HepG2 (cell line): ENCODE results near the gene JPH3. TPM values are rescaled to one million over a fixed set of nuclear protein-coding genes. Genes with fewer than 3 reads are reported as not detected.

Experiments
- ATAC-seq: fragments of 200-7000 bp; cut with Tn5 transposase; 3 replicates; pipeline ENCODE4 v1.9.1; 2020; ENCODE audit warnings: mild to moderate bottlenecking, moderate library complexity
- BruUV-seq: library from RNA; stranded (reverse); fragments of 400-500 nt; replicated peaks from 2 replicates; lab custom pipeline; 2021; lab: Mats Ljungman, UMichigan
- CTCF ChIA-PET: fragments of 300-600 bp; formaldehyde crosslinking; extraction: SDS; loops from one replicate; lab custom pipeline; 2021; ENCODE audit warnings: low total read pairs, inconsistent platforms, low intra/inter-chr PET ratio; lab: Yijun Ruan, JAX
- POLR2A ChIA-PET: fragments of 350-600 bp; sonication (Branson Sonifier 250); formaldehyde crosslinking; loops from one replicate; lab custom pipeline; 2020; ENCODE audit warnings: antibody characterized with exemption, inconsistent platforms; lab: Yijun Ruan, JAX
- DNase-seq: peaks from one replicate; pipeline ENCODE4 v3.0.0-alpha.2; 2015; ENCODE audit warnings: low spot score
- FAIRE-seq: peaks from 3 replicates; lab custom pipeline; 2011; peaks lifted over from hg19 to GRCh38; lab: Jason Lieb, UNC
- H2AFZ ChIP-seq: one replicate; pipeline ENCODE4 v1.6.1; 2011; ENCODE audit warnings: low read length, inconsistent platforms
- H3K27ac ChIP-seq: fragments of 300-600 bp; 3 replicates; pipeline ENCODE4 v1.8.0; 2011; ENCODE audit warnings: mixed run types, mild to moderate bottlenecking, mixed read lengths, low read length, inconsistent platforms; ENCODE audit not compliant: insufficient read depth; ENCODE audit errors: extremely low read length
- H3K27me3 ChIP-seq, 2 experiments: fragments of 200-600 bp in 1 of 2; 2 replicates in 1 of 2; 3 replicates in 1 of 2; pipeline versions ENCODE4 v1.6.0 to v1.8.0; 2011; ENCODE audit warnings: low read length in 2 of 2, mild to moderate bottlenecking in 2 of 2, moderate library complexity in 2 of 2, inconsistent platforms in 1 of 2; ENCODE audit not compliant: insufficient read depth in 2 of 2, control insufficient read depth in 1 of 2
- H3K36me3 ChIP-seq, 2 experiments: fragments of 200-600 bp in 1 of 2; replicated peaks in 1 of 2; 2 replicates in 1 of 2; 3 replicates in 1 of 2; pipeline versions ENCODE4 v1.5.1 to v1.8.0; 2011; ENCODE audit warnings: low read length in 2 of 2, inconsistent platforms in 1 of 2; ENCODE audit not compliant: insufficient read depth in 2 of 2, control insufficient read depth in 1 of 2
- H3K4me1 ChIP-seq: 2 replicates; pipeline ENCODE4 v1.5.1; 2012; ENCODE audit warnings: low read length, inconsistent platforms; ENCODE audit not compliant: insufficient read depth
- H3K4me2 ChIP-seq: 2 replicates; pipeline ENCODE4 v1.6.0; 2011; ENCODE audit warnings: low read depth, low read length, inconsistent platforms
- H3K4me3 ChIP-seq, 3 experiments: fragments of 200-600 bp in 1 of 3; sonication (generic), shearing (Covaris generic) in 1 of 3; replicated peaks in 1 of 3; 2 replicates each; pipeline ENCODE4 v1.5.1; 2011 to 2016; ENCODE audit warnings: low read length in 3 of 3, inconsistent platforms in 2 of 3, low read depth in 2 of 3, mild to moderate bottlenecking in 2 of 3, control low read depth in 1 of 3, mixed read lengths in 1 of 3; ENCODE audit not compliant: insufficient read depth in 1 of 3
- H3K79me2 ChIP-seq: one replicate; pipeline ENCODE4 v1.6.1; 2011; ENCODE audit warnings: low read length, inconsistent platforms; ENCODE audit not compliant: insufficient read depth
- H3K9ac ChIP-seq: 2 replicates; pipeline ENCODE4 v1.6.0; 2011; ENCODE audit warnings: mild to moderate bottlenecking, low read depth, low read length, inconsistent platforms; ENCODE audit not compliant: insufficient read depth
- H3K9me3 ChIP-seq: 2 replicates; pipeline ENCODE4 v1.5.1; 2012; ENCODE audit warnings: mild to moderate bottlenecking, low read length
- H4K20me1 ChIP-seq: 2 replicates; pipeline ENCODE4 v1.6.0; 2011; ENCODE audit warnings: inconsistent platforms, mild to moderate bottlenecking, low read length, moderate library complexity; ENCODE audit not compliant: insufficient read depth
- AGO2 ChIP-seq: fragments of 200-400 bp; formaldehyde crosslinking; optimal IDR thresholded peaks from 2 replicates; pipeline ENCODE3; 2017; ENCODE audit warnings: mild to moderate bottlenecking, low read depth, low read length, moderate library complexity
- ELF4 ChIP-seq: sonication (generic); formaldehyde crosslinking; IDR thresholded peaks from 2 replicates; pipeline ENCODE4 v1.5.0; 2020; ENCODE audit warnings: missing genetic modification reagents, mild to moderate bottlenecking, moderate library complexity, borderline replicate concordance
- FOXK2 ChIP-seq: fragments of 450-650 bp; IDR thresholded peaks from 2 replicates; pipeline ENCODE4 v1.6.1; 2016
- GTF3A ChIP-seq: sonication (generic); formaldehyde crosslinking; conservative IDR thresholded peaks from 2 replicates; pipeline ENCODE4 v1.4.0; 2020; ENCODE audit warnings: mild to moderate bottlenecking, missing genetic modification reagents
- GZF1 ChIP-seq: sonication (generic); formaldehyde crosslinking; IDR thresholded peaks from 2 replicates; pipeline ENCODE4 v1.5.1; 2020; ENCODE audit warnings: mild to moderate bottlenecking, missing genetic modification reagents
- KLF15 ChIP-seq: sonication (generic); formaldehyde crosslinking; IDR thresholded peaks from 2 replicates; pipeline ENCODE4 v1.8.1; 2023; ENCODE audit warnings: borderline replicate concordance, mild to moderate bottlenecking, inconsistent platforms, missing genetic modification reagents, mixed read lengths
- MZF1 ChIP-seq: sonication (generic); formaldehyde crosslinking; IDR thresholded peaks from 2 replicates; pipeline ENCODE4 v1.8.1; 2023; ENCODE audit warnings: mild to moderate bottlenecking, missing genetic modification reagents, borderline replicate concordance
- PAF1 ChIP-seq: IDR thresholded peaks from 2 replicates; pipeline ENCODE4 v1.6.1; 2016; ENCODE audit warnings: missing genetic modification reagents, missing compliant biosample characterization
- REPIN1 ChIP-seq: sonication (generic); formaldehyde crosslinking; IDR thresholded peaks from 2 replicates; pipeline ENCODE4 v1.8.0; 2022; ENCODE audit warnings: missing genetic modification reagents, low read depth, mild to moderate bottlenecking, borderline replicate concordance
- RORA ChIP-seq: sonication (generic); formaldehyde crosslinking; IDR thresholded peaks from 2 replicates; pipeline ENCODE4 v1.5.0; 2020; ENCODE audit warnings: mild to moderate bottlenecking, missing genetic modification reagents, moderate library complexity
- TBX3 ChIP-seq: fragments of 450-650 bp; IDR thresholded peaks from 2 replicates; pipeline ENCODE4 v1.6.1; 2017; ENCODE audit warnings: antibody characterized with exemption, mild to moderate bottlenecking, inconsistent platforms, borderline replicate concordance
- ZBTB46 ChIP-seq: sonication (generic); formaldehyde crosslinking; IDR thresholded peaks from 2 replicates; pipeline ENCODE4 v1.4.0; 2020; ENCODE audit warnings: mild to moderate bottlenecking, missing genetic modification reagents, borderline replicate concordance
- ZIK1 ChIP-seq: sonication (generic); formaldehyde crosslinking; IDR thresholded peaks from 2 replicates; pipeline ENCODE4 v1.5.0; 2020; ENCODE audit warnings: mild to moderate bottlenecking, low read depth, missing genetic modification reagents, borderline replicate concordance
- ZNF33B ChIP-seq: sonication (generic); formaldehyde crosslinking; IDR thresholded peaks from 2 replicates; pipeline ENCODE4 v1.5.1; 2020; ENCODE audit warnings: mild to moderate bottlenecking, missing genetic modification reagents
- ZNF367 ChIP-seq: sonication (generic); formaldehyde crosslinking; IDR thresholded peaks from 2 replicates; pipeline ENCODE4 v1.4.0; 2020; ENCODE audit warnings: missing genetic modification reagents, borderline replicate concordance
- WGBS: methylation state at CpG from one replicate; pipeline ENCODE4 v1.1.6; 2017; ENCODE audit warnings: low lambda C conversion rate; 5-methylcytosine and 5-hydroxymethylcytosine counted together
- in situ Hi-C: cut with HindIII; loops from 2 replicates; pipeline ENCODE4 v1.10.0; 2017; ENCODE audit warnings: low pct_unique_long_range_greater_than_20kb; ENCODE audit not compliant: extremely low pct_ligation_motif_present
- intact Hi-C: fragments of 100-400 bp; cut with micrococcal nuclease; formaldehyde crosslinking; loops from one replicate; pipeline ENCODE4 v1.10.0; 2022; ENCODE audit not compliant: unreplicated experiment
- polyA plus RNA-seq, 8 experiments: library from polyadenylated mRNA; depleted of rRNA in 3 of 8; stranded (reverse) in 7 of 8; unstranded in 1 of 8; fragments of >200 nt; fragmentation: Illumina TruSeq in 4 of 8; extraction: Trizol in 4 of 8; gene quantifications; 2 replicates each; pipeline versions ENCODE4 v1.2.1 to v1.2.3, GENCODE V29; 2011 to 2016; ENCODE audit warnings: low read depth in 4 of 8, missing spikeins in 1 of 8, mixed read lengths in 1 of 8; ENCODE audit not compliant: insufficient read depth in 1 of 8
- total RNA-seq, 5 experiments: library from RNA; depleted of rRNA; stranded (reverse); fragments of >200 nt; fragmentation: Illumina TruSeq; extraction: Trizol; gene quantifications; 2 replicates each; pipeline ENCODE4 v1.2.3, GENCODE V29; 2016; ENCODE audit warnings: low read depth in 1 of 5
- TF ChIP-seq, protein P1 (sequence below), 2 experiments: sonication (generic) in 1 of 2; formaldehyde crosslinking in 1 of 2; IDR thresholded peaks; 2 replicates each; pipeline versions ENCODE4 v1.6.1 to v1.9.0; 2014 to 2022; ENCODE audit warnings: antibody characterized with exemption in 1 of 2, borderline replicate concordance in 1 of 2, inconsistent platforms in 1 of 2, low read depth in 1 of 2, missing genetic modification reagents in 1 of 2

JPH3 gene
- total and polyA plus RNA-seq, 2 of the 13 experiments (the other 11 are each of a cell fraction or from before 2014, with no cell fraction given) = not detected

DNA sequence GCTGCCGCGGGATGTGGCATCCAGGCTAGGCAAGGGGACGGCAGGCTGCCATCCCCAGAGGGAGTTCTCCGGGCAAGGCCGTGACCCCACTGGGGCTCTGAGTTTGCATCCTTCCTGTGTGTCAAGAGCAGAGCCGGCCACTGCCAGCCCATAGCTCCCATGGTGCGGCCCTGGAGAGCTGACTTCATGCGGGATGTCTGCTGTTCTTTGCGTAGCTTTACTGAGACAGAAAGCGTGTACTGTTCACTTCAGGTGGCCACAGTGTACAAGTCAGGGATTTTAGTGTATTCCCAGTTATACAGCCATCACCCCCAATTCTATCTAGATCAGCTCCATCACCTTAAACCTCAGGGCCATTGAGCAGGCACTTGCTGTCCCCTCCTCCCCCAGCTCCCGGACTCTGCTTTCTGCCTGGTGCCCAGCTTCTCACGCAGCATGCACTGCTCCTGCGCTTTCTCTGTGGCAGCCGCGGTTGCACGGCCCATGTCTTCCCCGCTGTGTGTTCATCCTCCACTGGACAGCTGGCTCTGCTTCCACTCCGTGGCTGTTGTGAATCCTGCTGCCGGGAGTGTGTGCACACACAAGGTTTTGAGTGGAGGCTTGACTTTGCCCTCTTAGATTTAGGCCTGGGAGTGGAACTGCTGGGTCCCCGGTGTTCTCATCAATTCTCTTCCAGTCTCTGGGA lies 92.3 kb downstream of the JPH3 start:
- Histone ChIP-seq H3K36me3 (peaks cover 15 to 18% of the 10 kb centered on the region in 2 experiments), H3K4me2 (no peak overlapping the region), H3K27me3 (peaks cover 4 to 27% of the 10 kb centered on the region in 2 experiments; a peak in 3 of 5 replicates), H3K4me1 (no peaks in the 10 kb centered on the region), H4K20me1 (no peaks in the 10 kb centered on the region; the same call in 1 of the 2 replicates), H2AFZ (no peak overlapping the region), H3K27ac (no peak overlapping the region), H3K79me2 (no peaks in the 10 kb centered on the region), H3K9ac (no peak overlapping the region), H3K9me3 (no peaks in the 10 kb centered on the region), H3K4me3 (no peak overlapping the region)
- FAIRE-seq (no peak), DNase-seq (no peak), ATAC-seq (no peak)
- ChIA-PET POLR2A (no interaction called here), CTCF (no interaction called here)
- in situ Hi-C loops (no loop called here), intact Hi-C loops (no loop called here)
- 96% methylated on average over 20 of the region's 20 CpGs for WGBS
- no TSS peak for BruUV-seq
- TF ChIP-seq ZNF33B (CRISPR knock-in tag) (no peak), KLF15 (CRISPR knock-in tag) (no peak), GZF1 (CRISPR knock-in tag) (no peak), GTF3A (no peak), ZBTB46 (no peak), REPIN1 (CRISPR knock-in tag) (no peak), FOXK2 (no peak), ZIK1 (no peak), MZF1 (CRISPR knock-in tag) (no peak), RORA (CRISPR knock-in tag) (no peak), PAF1 (CRISPR knock-in tag) (no peak), ELF4 (no peak), TBX3 (no peak), AGO2 (no peak), ZNF367 (CRISPR knock-in tag) (no peak)
- TF ChIP-seq, protein P1, sequence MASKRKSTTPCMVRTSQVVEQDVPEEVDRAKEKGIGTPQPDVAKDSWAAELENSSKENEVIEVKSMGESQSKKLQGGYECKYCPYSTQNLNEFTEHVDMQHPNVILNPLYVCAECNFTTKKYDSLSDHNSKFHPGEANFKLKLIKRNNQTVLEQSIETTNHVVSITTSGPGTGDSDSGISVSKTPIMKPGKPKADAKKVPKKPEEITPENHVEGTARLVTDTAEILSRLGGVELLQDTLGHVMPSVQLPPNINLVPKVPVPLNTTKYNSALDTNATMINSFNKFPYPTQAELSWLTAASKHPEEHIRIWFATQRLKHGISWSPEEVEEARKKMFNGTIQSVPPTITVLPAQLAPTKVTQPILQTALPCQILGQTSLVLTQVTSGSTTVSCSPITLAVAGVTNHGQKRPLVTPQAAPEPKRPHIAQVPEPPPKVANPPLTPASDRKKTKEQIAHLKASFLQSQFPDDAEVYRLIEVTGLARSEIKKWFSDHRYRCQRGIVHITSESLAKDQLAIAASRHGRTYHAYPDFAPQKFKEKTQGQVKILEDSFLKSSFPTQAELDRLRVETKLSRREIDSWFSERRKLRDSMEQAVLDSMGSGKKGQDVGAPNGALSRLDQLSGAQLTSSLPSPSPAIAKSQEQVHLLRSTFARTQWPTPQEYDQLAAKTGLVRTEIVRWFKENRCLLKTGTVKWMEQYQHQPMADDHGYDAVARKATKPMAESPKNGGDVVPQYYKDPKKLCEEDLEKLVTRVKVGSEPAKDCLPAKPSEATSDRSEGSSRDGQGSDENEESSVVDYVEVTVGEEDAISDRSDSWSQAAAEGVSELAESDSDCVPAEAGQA (IDR thresholded peaks at IDR 0.05; ENCODE audit: low read depth) = no peak
- TF ChIP-seq, protein P1 (CRISPR knock-in tag; IDR thresholded peaks at IDR 0.05; ENCODE audit: borderline replicate concordance) = no peak
